Heart left ventricle (tissue), 16 donors: Measurements from ENCODE around the gene OSBPL10. TPM values are rescaled to one million over a fixed set of nuclear protein-coding genes. Genes with fewer than 3 reads are reported as not detected.

Source experiments
- ATAC-seq, 4 donors: fragments of 200-7000 bp; cut with Tn5 transposase; one replicate each; pipeline ENCODE4 v1.9.1; 2020 to 2022; ENCODE audit warnings: moderate library complexity in 4 of 4, mild to moderate bottlenecking in 3 of 4, moderate number of reproducible peaks in 1 of 4
- DNase-seq, 5 donors: peaks; one replicate each; pipeline ENCODE4 v3.0.0-alpha.2; 2020
- H3K27ac ChIP-seq, 12 donors: fragments of 200-600 bp; sonication (generic) in 4 of 12; one replicate each; pipeline versions ENCODE4 v1.5.0 to v1.8.0; 2016 to 2022; ENCODE audit warnings: mild to moderate bottlenecking in 2 of 12
- H3K27me3 ChIP-seq, 9 donors: fragments of 200-600 bp; sonication (generic) in 2 of 9; one replicate each; pipeline versions ENCODE4 v1.5.1 to v1.8.0; 2016 to 2022; ENCODE audit warnings: mild to moderate bottlenecking in 3 of 9
- H3K36me3 ChIP-seq, 9 donors: fragments of 200-600 bp; sonication (generic) in 2 of 9; one replicate each; pipeline versions ENCODE4 v1.5.0 to v1.8.0; 2018 to 2022; ENCODE audit warnings: mild to moderate bottlenecking in 2 of 9
- H3K4me1 ChIP-seq, 12 donors: fragments of 200-600 bp; sonication (generic) in 4 of 12; one replicate each; pipeline versions ENCODE4 v1.5.0 to v1.8.0; 2016 to 2022; ENCODE audit warnings: mild to moderate bottlenecking in 3 of 12
- H3K4me3 ChIP-seq, 12 donors: fragments of 200-600 bp; sonication (generic) in 4 of 12; one replicate each; pipeline versions ENCODE4 v1.5.0 to v1.8.0; 2017 to 2022; ENCODE audit warnings: mild to moderate bottlenecking in 9 of 12, moderate library complexity in 4 of 12
- H3K9me3 ChIP-seq, 12 donors: fragments of 200-600 bp; sonication (generic) in 4 of 12; one replicate each; pipeline versions ENCODE4 v1.5.0 to v1.8.0; 2016 to 2022; ENCODE audit warnings: mild to moderate bottlenecking in 1 of 12
- POLR2A ChIP-seq, 2 donors: fragments of 450-650 bp; IDR thresholded peaks; one replicate each; pipeline ENCODE4 v1.6.1; 2017; ENCODE audit warnings: antibody characterized with exemption in 2 of 2, mild to moderate bottlenecking in 2 of 2, moderate library complexity in 2 of 2
- WGBS, 4 donors: extraction: QIAGEN DNeasy Blood & Tissue Kit in 2 of 4; methylation state at CpG; one replicate each; pipeline versions ENCODE4 v1.1.5 to v1.1.7; 2013 to 2018; 5-methylcytosine and 5-hydroxymethylcytosine counted together
- intact Hi-C, 10 donors: fragments of 100-400 bp; cut with DNase I; formaldehyde crosslinking; loops; one replicate each; pipeline versions ENCODE4 v1.11.1 to v1.14.2; 2022
- polyA plus RNA-seq, 2 donors: library from polyadenylated mRNA; stranded (reverse); fragments of 200-250 nt; gene quantifications; one replicate each; pipeline ENCODE4 v1.2.3, GENCODE V29; 2013
- total RNA-seq, 9 donors: library from RNA; depleted of rRNA in 2 of 9; stranded (reverse); fragments of >200 nt in 2 of 9; fragmentation: NEBNext Ultra II Directional in 3 of 9; extraction: Animal tissue kit (Norgen Biotek cat#: 25700) in 3 of 9; gene quantifications; one replicate each; pipeline versions ENCODE4 v1.1.0 to v1.2.4, GENCODE V29; 2016 to 2023
- TF ChIP-seq, protein P1 (sequence below), 12 donors: fragments of 200-600 bp; sonication (generic) in 4 of 12; IDR thresholded peaks; one replicate each; pipeline versions ENCODE4 v1.5.0 to v1.8.0; 2018 to 2022; ENCODE audit warnings: antibody characterized with exemption in 12 of 12, mild to moderate bottlenecking in 5 of 12
- donor health status: ischemic (EF 13 %, LVEDD 7.1; RV severe dilation, severe dysfunction).
- donor health status: healthy with polysubstance abuse.
- donor health status: DM: no; HTN: yes; CAD: no.
- donor health status: DM: no; HTN: no; CAD: no.
- donor health status: ischemic (EF 25% LVEDD 6.9; RV normal size, moderate dysfunction).
- donor health status: ischemic (EF 25% LVEDD 5.7; RV mildly dilated, moderate dysfunction).
- donor health status: healthy.
- donor health status: DM: yes; HTN: yes; CAD: no.
- donor health status: ischemic (EF 35%, LVEDD 5.7; RV mildly dilated, moderate dysfunction).
- donor health status: nonischemic (EF 11% LVEDD 7.7; RV severe dilation, severe dysfunction).
- donor health status: DM: yes; HTN: yes; CAD: no.
- donor health status: PGD.
- donor health status: ischemic (EF 29% LVEDD 5.4; RV normal size, mild dysfunction).
- donor health status: nonischemic (EF 23%, LVEDD 6.1; RV moderate dilation, normal function).

OSBPL10 gene
- total and polyA plus RNA-seq, 11 donors, result 1.3 to 12.7 (median 3.9) TPM

DNA sequence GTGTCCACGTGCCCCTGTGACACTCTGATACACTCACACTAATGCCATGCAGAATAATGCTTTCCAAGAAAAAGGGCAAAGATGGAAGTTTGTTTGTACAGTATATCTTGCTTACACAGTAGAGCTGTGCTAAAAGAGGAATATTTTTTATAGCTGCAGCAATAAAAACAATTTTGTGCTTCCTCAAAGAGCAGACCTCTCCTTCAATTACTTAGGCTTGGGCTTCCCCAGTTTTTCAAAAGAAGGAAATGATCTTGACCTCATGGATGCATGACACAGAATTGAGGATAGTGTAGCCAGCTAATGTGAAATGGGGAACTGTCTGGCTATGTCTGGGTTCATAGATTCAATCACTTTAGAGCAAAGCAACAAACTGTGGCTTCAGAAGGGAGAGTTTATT is 310.9 kb downstream of the OSBPL10 start:
- Histone ChIP-seq H3K4me1 (peaks cover 0 to 19% (median 0%) of the 10 kb centered on the region in 12 donors), H3K27me3 (no peaks in the 10 kb centered on the region), H3K27ac (no peak overlapping the region), H3K9me3 (no peaks in the 10 kb centered on the region), H3K36me3 (no peaks in the 10 kb centered on the region), H3K4me3 (no peak overlapping the region)
- DNase-seq, result no peak
- no peak for TF ChIP-seq POLR2A (IDR thresholded peaks at IDR 0.05)
- TF ChIP-seq, protein P1, sequence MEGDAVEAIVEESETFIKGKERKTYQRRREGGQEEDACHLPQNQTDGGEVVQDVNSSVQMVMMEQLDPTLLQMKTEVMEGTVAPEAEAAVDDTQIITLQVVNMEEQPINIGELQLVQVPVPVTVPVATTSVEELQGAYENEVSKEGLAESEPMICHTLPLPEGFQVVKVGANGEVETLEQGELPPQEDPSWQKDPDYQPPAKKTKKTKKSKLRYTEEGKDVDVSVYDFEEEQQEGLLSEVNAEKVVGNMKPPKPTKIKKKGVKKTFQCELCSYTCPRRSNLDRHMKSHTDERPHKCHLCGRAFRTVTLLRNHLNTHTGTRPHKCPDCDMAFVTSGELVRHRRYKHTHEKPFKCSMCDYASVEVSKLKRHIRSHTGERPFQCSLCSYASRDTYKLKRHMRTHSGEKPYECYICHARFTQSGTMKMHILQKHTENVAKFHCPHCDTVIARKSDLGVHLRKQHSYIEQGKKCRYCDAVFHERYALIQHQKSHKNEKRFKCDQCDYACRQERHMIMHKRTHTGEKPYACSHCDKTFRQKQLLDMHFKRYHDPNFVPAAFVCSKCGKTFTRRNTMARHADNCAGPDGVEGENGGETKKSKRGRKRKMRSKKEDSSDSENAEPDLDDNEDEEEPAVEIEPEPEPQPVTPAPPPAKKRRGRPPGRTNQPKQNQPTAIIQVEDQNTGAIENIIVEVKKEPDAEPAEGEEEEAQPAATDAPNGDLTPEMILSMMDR (IDR thresholded peaks at IDR 0.05), result no peak
- 78 to 89% (median 84%) methylated on average over 1 of the region's 1 CpG for WGBS, 4 donors
- ATAC-seq, result peak in 3 of 4 donors; percentile 31 to 47 (median 40)
- intact Hi-C loops, result no loop called here

DNA sequence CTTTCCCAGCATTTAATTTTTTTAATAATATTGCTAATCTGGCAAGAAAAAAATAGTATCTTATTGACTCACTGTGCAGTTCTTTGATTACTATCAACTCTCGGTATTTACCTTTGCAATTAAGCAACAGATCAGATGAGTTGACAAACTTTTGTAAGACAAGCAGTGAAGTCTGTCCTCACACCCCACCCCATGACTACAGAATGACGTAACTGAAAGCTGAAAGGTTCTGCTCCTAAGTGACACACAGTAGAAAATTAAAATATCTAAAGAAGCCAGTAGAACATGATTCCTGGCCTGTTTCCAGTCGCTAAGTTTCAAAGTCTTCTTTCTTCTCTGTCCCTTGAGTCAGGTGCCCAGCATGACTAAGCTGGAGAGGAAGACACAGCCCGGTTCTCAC is 312.8 kb downstream of the OSBPL10 start:
- H3K4me3 ChIP-seq, result no peak overlapping the region
- H3K36me3 ChIP-seq, result no peaks in the 10 kb centered on the region
- H3K27me3 ChIP-seq, result no peaks in the 10 kb centered on the region
- DNase-seq (no peak), ATAC-seq (no peak)
- 92 to 99% (median 94%) methylated on average over 4 of the region's 4 CpGs for WGBS, 4 donors
- no peaks in the 10 kb centered on the region for H3K9me3 ChIP-seq
- TF ChIP-seq, protein P1 (IDR thresholded peaks at IDR 0.05), result no peak
- TF ChIP-seq POLR2A (IDR thresholded peaks at IDR 0.05), result no peak
- no peak overlapping the region for H3K27ac ChIP-seq
- intact Hi-C loops, result no loop called here
- H3K4me1 ChIP-seq, result peaks cover 0 to 19% (median 0%) of the 10 kb centered on the region in 12 donors

DNA sequence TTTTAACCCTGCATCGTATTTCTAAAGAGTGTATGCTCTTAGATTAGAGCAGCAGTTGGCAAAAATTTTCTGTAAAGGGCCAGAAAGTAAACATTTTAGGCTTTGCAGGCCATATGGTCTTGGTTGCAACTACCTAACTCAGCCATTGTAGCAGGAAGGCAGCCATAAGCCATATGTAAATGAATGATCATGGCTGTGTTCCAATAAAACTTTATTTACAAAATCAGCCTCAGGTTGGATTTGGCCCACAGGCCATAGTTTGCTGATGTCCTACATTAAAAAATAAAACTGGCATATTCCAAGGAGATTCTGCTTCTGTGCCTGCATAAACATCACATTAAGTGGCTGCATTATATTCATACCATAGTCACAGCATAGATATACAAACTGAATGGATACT is 313.5 kb downstream of the OSBPL10 start:
- Histone ChIP-seq H3K9me3 (no peaks in the 10 kb centered on the region), H3K27ac (no peak overlapping the region), H3K4me1 (peaks cover 0 to 19% (median 0%) of the 10 kb centered on the region in 12 donors), H3K4me3 (no peak overlapping the region), H3K27me3 (no peaks in the 10 kb centered on the region), H3K36me3 (no peaks in the 10 kb centered on the region)
- ATAC-seq, result no peak
- no peak for DNase-seq
- TF ChIP-seq, protein P1 (IDR thresholded peaks at IDR 0.05), result no peak
- no peak for TF ChIP-seq POLR2A (IDR thresholded peaks at IDR 0.05)
- intact Hi-C loops, result no loop called here
- 94 to 100% (median 98%) methylated on average over 1 of the region's 1 CpG for WGBS, 4 donors

DNA sequence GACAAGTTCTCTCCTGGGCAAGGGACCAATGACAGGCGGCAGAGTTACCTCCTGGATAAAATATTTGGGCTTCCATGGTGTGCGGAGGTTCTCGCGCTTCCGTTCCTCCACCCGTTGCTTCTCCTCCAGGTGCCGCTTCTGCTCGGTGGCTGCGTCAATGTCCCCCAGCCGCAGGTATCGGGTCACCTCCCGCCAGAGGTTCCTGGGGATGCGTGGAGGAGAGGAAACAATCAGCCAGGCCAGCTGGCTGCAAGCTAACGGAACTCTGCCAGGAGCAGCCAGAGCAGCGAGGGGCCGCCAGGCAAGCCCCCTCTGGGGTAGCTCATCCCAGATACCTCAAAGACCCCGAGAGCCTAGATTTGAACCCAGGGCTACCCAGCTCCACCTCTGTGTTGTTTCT is 317.0 kb downstream of the OSBPL10 start:
- ATAC-seq, result no peak
- no peak for DNase-seq

More for the DNA sequence above, 317.0 kb downstream of the OSBPL10 start:
- no peak overlapping the region for H3K27ac ChIP-seq
- H3K4me1 ChIP-seq, result peaks cover 0 to 16% (median 0%) of the 10 kb centered on the region in 12 donors
- H3K9me3 ChIP-seq, result no peaks in the 10 kb centered on the region
- no peaks in the 10 kb centered on the region for H3K27me3 ChIP-seq
- intact Hi-C loops, result no loop called here
- no peak overlapping the region for H3K4me3 ChIP-seq
- no peak for TF ChIP-seq POLR2A (IDR thresholded peaks at IDR 0.05)
- TF ChIP-seq, protein P1 (IDR thresholded peaks at IDR 0.05), result no peak
- peaks cover 0 to 3% (median 0%) of the 10 kb centered on the region in 9 donors for H3K36me3 ChIP-seq
- WGBS, 4 donors, result 95 to 98% (median 98%) methylated on average over 14 to 17 of the region's 17 CpGs
